HepG2 (cell line): ENCODE measurements around the gene PIP4K2B. TPM values are rescaled to one million over a fixed set of nuclear protein-coding genes. Genes with fewer than 3 reads are reported as not detected.
A peak's percentile ranks its signal among the peaks of the same experiment; 100 is the strongest.

ENCODE experiments used
- AGO1 ChIP-seq: fragments of 200-400 bp; formaldehyde crosslinking; IDR thresholded peaks from 2 replicates; pipeline ENCODE4 v1.6.1; 2017; ENCODE audit warnings: mild to moderate bottlenecking, low read depth, low read length, moderate library complexity; ENCODE audit not compliant: poor library complexity, severe bottlenecking
- AGO2 ChIP-seq: fragments of 200-400 bp; formaldehyde crosslinking; optimal IDR thresholded peaks from 2 replicates; pipeline ENCODE3; 2017; ENCODE audit warnings: mild to moderate bottlenecking, low read depth, low read length, moderate library complexity
- AKAP8 ChIP-seq: sonication (generic); formaldehyde crosslinking; IDR thresholded peaks from 2 replicates; pipeline ENCODE4 v1.5.1; 2020; ENCODE audit warnings: mild to moderate bottlenecking, missing genetic modification reagents
- DNMT3B ChIP-seq: conservative IDR thresholded peaks from 2 replicates; pipeline ENCODE4 v1.6.1; 2016; ENCODE audit warnings: missing biosample characterization, control low read depth
- FOSL2 ChIP-seq: sonication (generic); formaldehyde crosslinking; IDR thresholded peaks from 2 replicates; pipeline ENCODE4 v1.4.0; 2020; ENCODE audit warnings: missing genetic modification reagents
- MED1 ChIP-seq: sonication (generic); formaldehyde crosslinking; IDR thresholded peaks from 2 replicates; pipeline ENCODE4 v1.4.0; 2020; ENCODE audit warnings: missing genetic modification reagents
- MED13 ChIP-seq: sonication (generic); formaldehyde crosslinking; IDR thresholded peaks from 2 replicates; pipeline ENCODE4 v1.5.0; 2020; ENCODE audit warnings: missing genetic modification reagents
- NFIC ChIP-seq: IDR thresholded peaks from 2 replicates; pipeline ENCODE4 v1.6.1; 2012; ENCODE audit warnings: mild to moderate bottlenecking, low read length, inconsistent platforms
- PHF5A ChIP-seq: IDR thresholded peaks from one replicate; pipeline ENCODE4 v1.6.1; 2018; ENCODE audit warnings: low read depth, missing genetic modification reagents; ENCODE audit not compliant: unreplicated experiment
- RFX5 ChIP-seq: IDR thresholded peaks from 2 replicates; pipeline ENCODE4 v1.6.1; 2011; ENCODE audit warnings: low read depth, low read length, improper control_type of control experiment
- SIX1 ChIP-seq: sonication (generic); formaldehyde crosslinking; IDR thresholded peaks from 2 replicates; pipeline ENCODE4 v1.4.0; 2020; ENCODE audit warnings: missing genetic modification reagents, borderline replicate concordance
- SMAD9 ChIP-seq: sonication (generic); formaldehyde crosslinking; IDR thresholded peaks from 2 replicates; pipeline ENCODE4 v1.5.1; 2020; ENCODE audit warnings: mild to moderate bottlenecking, missing genetic modification reagents
- SMARCC2 ChIP-seq: fragments of 450-650 bp; IDR thresholded peaks from 2 replicates; pipeline ENCODE4 v1.6.1; 2017; ENCODE audit warnings: antibody characterized with exemption, mild to moderate bottlenecking
- TEAD3 ChIP-seq: optimal IDR thresholded peaks from 2 replicates; pipeline ENCODE3; 2016; ENCODE audit warnings: borderline replicate concordance
- THYN1 ChIP-seq: sonication (generic); formaldehyde crosslinking; IDR thresholded peaks from 2 replicates; pipeline ENCODE4 v1.8.1; 2023; ENCODE audit warnings: low read depth, mild to moderate bottlenecking, moderate library complexity, missing genetic modification reagents, borderline replicate concordance
- ZC3H4 ChIP-seq: sonication (generic); formaldehyde crosslinking; IDR thresholded peaks from 2 replicates; pipeline ENCODE4 v1.4.0; 2020; ENCODE audit warnings: missing genetic modification reagents, borderline replicate concordance
- ZNF225 ChIP-seq: sonication (generic); formaldehyde crosslinking; IDR thresholded peaks from 2 replicates; pipeline ENCODE4 v1.4.0; 2020; ENCODE audit warnings: mild to moderate bottlenecking, missing genetic modification reagents
- ZNF3 ChIP-seq: IDR thresholded peaks from 2 replicates; pipeline ENCODE4 v1.7.0; 2017; ENCODE audit warnings: inconsistent platforms
- ZNF329 ChIP-seq: sonication (generic); formaldehyde crosslinking; IDR thresholded peaks from 2 replicates; pipeline ENCODE4 v1.9.0; 2021; ENCODE audit warnings: low read depth, mild to moderate bottlenecking, missing genetic modification reagents
- ZNF432 ChIP-seq: sonication (generic); formaldehyde crosslinking; IDR thresholded peaks from 2 replicates; pipeline ENCODE4 v1.5.0; 2020; ENCODE audit warnings: missing genetic modification reagents, mild to moderate bottlenecking, borderline replicate concordance
- ZNF768 ChIP-seq: sonication (generic); formaldehyde crosslinking; IDR thresholded peaks from 2 replicates; pipeline ENCODE4 v1.4.0; 2020; ENCODE audit warnings: missing genetic modification reagents
- polyA plus RNA-seq, 8 experiments: library from polyadenylated mRNA; depleted of rRNA in 3 of 8; stranded (reverse) in 7 of 8; unstranded in 1 of 8; fragments of >200 nt; fragmentation: Illumina TruSeq in 4 of 8; extraction: Trizol in 4 of 8; gene quantifications; 2 replicates each; pipeline versions ENCODE4 v1.2.1 to v1.2.3, GENCODE V29; 2011 to 2016; ENCODE audit warnings: low read depth in 4 of 8, missing spikeins in 1 of 8, mixed read lengths in 1 of 8; ENCODE audit not compliant: insufficient read depth in 1 of 8
- total RNA-seq, 5 experiments: library from RNA; depleted of rRNA; stranded (reverse); fragments of >200 nt; fragmentation: Illumina TruSeq; extraction: Trizol; gene quantifications; 2 replicates each; pipeline ENCODE4 v1.2.3, GENCODE V29; 2016; ENCODE audit warnings: low read depth in 1 of 5
- TF ChIP-seq, protein P1 (sequence below): IDR thresholded peaks from 2 replicates; pipeline ENCODE4 v1.6.1; 2012; ENCODE audit warnings: inconsistent platforms
- TF ChIP-seq, protein P2 (sequence below): sonication (generic); formaldehyde crosslinking; IDR thresholded peaks from 2 replicates; pipeline ENCODE4 v1.9.0; 2021; ENCODE audit warnings: missing genetic modification reagents, borderline replicate concordance
- TF ChIP-seq, protein P3 (sequence below): sonication (generic); formaldehyde crosslinking; IDR thresholded peaks from 2 replicates; pipeline ENCODE4 v1.4.0; 2020; ENCODE audit warnings: missing genetic modification reagents
- TF ChIP-seq, protein P4 (sequence below): sonication (generic); formaldehyde crosslinking; IDR thresholded peaks from 2 replicates; pipeline ENCODE4 v1.5.0; 2020; ENCODE audit warnings: mild to moderate bottlenecking, low read depth, missing genetic modification reagents, borderline replicate concordance
- TF ChIP-seq, protein P5 (sequence below): sonication (generic); formaldehyde crosslinking; IDR thresholded peaks from 2 replicates; pipeline ENCODE4 v1.4.0; 2020; ENCODE audit warnings: missing genetic modification reagents

PIP4K2B gene
- total and polyA plus RNA-seq, 2 of the 13 experiments (the other 11 are each of a cell fraction or from before 2014, with no cell fraction given) = 20.4 to 54.0 TPM

DNA sequence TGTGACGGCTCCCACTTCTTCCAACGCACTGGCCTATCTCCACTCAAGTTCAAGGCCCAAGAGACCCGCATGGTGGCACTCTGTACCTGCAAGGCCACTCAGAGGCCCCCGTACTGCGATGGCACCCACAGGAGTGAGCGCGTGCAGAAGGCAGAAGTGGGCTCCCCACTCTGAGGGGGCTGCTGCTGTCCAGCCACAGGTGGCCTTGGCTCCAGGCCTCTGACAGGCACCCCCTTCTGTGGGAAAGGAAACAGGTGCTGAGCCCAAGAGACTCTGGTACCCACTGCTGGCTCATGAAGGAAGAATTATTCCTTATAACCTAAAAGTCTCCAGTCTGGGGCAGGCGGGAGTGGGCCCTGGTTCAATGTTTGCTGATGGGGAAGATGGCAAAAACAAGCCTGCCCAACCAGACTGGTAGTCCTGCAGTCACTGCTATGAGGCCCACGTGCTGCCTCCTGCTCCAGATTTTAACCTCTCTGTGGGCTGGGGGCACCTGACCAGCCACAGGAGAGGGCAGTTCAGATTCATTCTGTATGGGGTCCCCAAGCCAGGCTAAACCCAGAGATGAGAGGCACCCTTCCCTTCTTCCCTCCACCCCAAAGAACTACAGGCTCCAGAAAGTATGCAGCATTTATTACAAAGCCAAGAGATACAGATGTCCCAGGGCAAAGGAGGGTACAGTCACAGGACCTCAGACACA lies 65.9 kb downstream of the PIP4K2B start (continued):
- TF ChIP-seq, protein P1, sequence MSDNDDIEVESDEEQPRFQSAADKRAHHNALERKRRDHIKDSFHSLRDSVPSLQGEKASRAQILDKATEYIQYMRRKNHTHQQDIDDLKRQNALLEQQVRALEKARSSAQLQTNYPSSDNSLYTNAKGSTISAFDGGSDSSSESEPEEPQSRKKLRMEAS = 0 out of 2 replicates have a peak, but pooled peaks have one; percentile 1
- TF ChIP-seq NFIC (no peak), AKAP8 (CRISPR knock-in tag) (no peak), TEAD3 (CRISPR knock-in tag) (no peak), FOSL2 (CRISPR knock-in tag) (no peak), SIX1 (CRISPR knock-in tag) (no peak), RFX5 (no peak), AGO1 (peak; percentile 90), SMAD9 (CRISPR knock-in tag) (no peak), ZNF432 (no peak), SMARCC2 (no peak), ZC3H4 (no peak), ZNF329 (CRISPR knock-in tag) (no peak), MED13 (CRISPR knock-in tag) (peak; percentile 42; the same call in 1 of the 2 replicates), ZNF3 (CRISPR knock-in tag) (no peak), MED1 (0 out of 2 replicates have a peak, but pooled peaks have one; percentile 28), PHF5A (CRISPR knock-in tag) (no peak), ZNF225 (CRISPR knock-in tag) (peak; percentile 55; the same call in 1 of the 2 replicates), DNMT3B (CRISPR knock-in tag) (no peak), THYN1 (CRISPR knock-in tag) (no peak), ZNF768 (CRISPR knock-in tag) (peak; percentile 20; the same call in 1 of the 2 replicates), AGO2 (peak; percentile 96)
- TF ChIP-seq, protein P2, sequence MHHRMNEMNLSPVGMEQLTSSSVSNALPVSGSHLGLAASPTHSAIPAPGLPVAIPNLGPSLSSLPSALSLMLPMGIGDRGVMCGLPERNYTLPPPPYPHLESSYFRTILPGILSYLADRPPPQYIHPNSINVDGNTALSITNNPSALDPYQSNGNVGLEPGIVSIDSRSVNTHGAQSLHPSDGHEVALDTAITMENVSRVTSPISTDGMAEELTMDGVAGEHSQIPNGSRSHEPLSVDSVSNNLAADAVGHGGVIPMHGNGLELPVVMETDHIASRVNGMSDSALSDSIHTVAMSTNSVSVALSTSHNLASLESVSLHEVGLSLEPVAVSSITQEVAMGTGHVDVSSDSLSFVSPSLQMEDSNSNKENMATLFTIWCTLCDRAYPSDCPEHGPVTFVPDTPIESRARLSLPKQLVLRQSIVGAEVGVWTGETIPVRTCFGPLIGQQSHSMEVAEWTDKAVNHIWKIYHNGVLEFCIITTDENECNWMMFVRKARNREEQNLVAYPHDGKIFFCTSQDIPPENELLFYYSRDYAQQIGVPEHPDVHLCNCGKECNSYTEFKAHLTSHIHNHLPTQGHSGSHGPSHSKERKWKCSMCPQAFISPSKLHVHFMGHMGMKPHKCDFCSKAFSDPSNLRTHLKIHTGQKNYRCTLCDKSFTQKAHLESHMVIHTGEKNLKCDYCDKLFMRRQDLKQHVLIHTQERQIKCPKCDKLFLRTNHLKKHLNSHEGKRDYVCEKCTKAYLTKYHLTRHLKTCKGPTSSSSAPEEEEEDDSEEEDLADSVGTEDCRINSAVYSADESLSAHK (CRISPR knock-in tag) = no peak
- TF ChIP-seq, protein P3, sequence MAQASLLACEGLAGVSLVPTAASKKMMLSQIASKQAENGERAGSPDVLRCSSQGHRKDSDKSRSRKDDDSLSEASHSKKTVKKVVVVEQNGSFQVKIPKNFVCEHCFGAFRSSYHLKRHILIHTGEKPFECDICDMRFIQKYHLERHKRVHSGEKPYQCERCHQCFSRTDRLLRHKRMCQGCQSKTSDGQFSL (CRISPR knock-in tag) = peak; percentile 23; the same call in 1 of the 2 replicates
- TF ChIP-seq, protein P4, sequence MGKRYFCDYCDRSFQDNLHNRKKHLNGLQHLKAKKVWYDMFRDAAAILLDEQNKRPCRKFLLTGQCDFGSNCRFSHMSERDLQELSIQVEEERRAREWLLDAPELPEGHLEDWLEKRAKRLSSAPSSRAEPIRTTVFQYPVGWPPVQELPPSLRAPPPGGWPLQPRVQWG (CRISPR knock-in tag) = no peak
- TF ChIP-seq, protein P5, sequence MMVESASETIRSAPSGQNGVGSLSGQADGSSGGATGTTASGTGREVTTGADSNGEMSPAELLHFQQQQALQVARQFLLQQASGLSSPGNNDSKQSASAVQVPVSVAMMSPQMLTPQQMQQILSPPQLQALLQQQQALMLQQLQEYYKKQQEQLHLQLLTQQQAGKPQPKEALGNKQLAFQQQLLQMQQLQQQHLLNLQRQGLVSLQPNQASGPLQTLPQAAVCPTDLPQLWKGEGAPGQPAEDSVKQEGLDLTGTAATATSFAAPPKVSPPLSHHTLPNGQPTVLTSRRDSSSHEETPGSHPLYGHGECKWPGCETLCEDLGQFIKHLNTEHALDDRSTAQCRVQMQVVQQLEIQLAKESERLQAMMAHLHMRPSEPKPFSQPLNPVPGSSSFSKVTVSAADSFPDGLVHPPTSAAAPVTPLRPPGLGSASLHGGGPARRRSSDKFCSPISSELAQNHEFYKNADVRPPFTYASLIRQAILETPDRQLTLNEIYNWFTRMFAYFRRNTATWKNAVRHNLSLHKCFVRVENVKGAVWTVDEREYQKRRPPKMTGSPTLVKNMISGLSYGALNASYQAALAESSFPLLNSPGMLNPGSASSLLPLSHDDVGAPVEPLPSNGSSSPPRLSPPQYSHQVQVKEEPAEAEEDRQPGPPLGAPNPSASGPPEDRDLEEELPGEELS = 0 out of 2 replicates have a peak, but pooled peaks have one; percentile 18
